Body of pancreas (tissue), 4 donors: Measurements from ENCODE around the gene CDCA3. TPM values are rescaled to one million over a fixed set of nuclear protein-coding genes. Genes with fewer than 3 reads are reported as not detected.

Source experiments
- ATAC-seq: fragments of 150-250 bp; one replicate; pipeline ENCODE4 v1.9.1; 2016
- DNase-seq, 4 donors: peaks; one replicate each; pipeline ENCODE4 v3.0.0-alpha.2; 2019
- H3K27ac ChIP-seq, 4 donors: fragments of 200-600 bp; sonication (generic); 1 replicate in 3 of 4; 2 replicates in 1 of 4; pipeline versions ENCODE4 v1.5.1 to v1.6.1; 2016 to 2019; ENCODE audit warnings: mild to moderate bottlenecking in 1 of 4, mixed read lengths in 1 of 4, moderate library complexity in 1 of 4
- H3K27me3 ChIP-seq, 2 donors: fragments of 200-600 bp; sonication (generic); one replicate each; pipeline ENCODE4 v1.6.0; 2016; ENCODE audit warnings: mild to moderate bottlenecking in 1 of 2
- H3K36me3 ChIP-seq, 2 donors: fragments of 200-600 bp; sonication (generic); replicated peaks in 1 of 2; 2 replicates each; pipeline ENCODE4 v1.5.1; 2016; ENCODE audit warnings: low read depth in 2 of 2; ENCODE audit not compliant: insufficient read depth in 1 of 2
- H3K4me1 ChIP-seq: fragments of 200-600 bp; sonication (generic); one replicate; pipeline ENCODE4 v1.6.0; 2016
- H3K4me3 ChIP-seq, 2 donors: fragments of 200-600 bp; sonication (generic); 1 replicate in 1 of 2; 2 replicates in 1 of 2; pipeline ENCODE4 v1.5.1; 2016 to 2019
- H3K9me3 ChIP-seq, 3 donors: fragments of 200-600 bp; sonication (generic); 1 replicate in 2 of 3; 2 replicates in 1 of 3; pipeline ENCODE4 v1.5.1; 2016
- POLR2A ChIP-seq, 3 donors: fragments of 450-650 bp; IDR thresholded peaks; one replicate each; pipeline ENCODE4 v1.6.1; 2016; ENCODE audit warnings: antibody characterized with exemption in 3 of 3, mild to moderate bottlenecking in 2 of 3
- WGBS, 2 donors: methylation state at CpG; one replicate each; pipeline ENCODE4 v1.1.5; 2017; 5-methylcytosine and 5-hydroxymethylcytosine counted together
- intact Hi-C: fragments of 100-400 bp; cut with DNase I; formaldehyde crosslinking; loops from one replicate; pipeline ENCODE4 v1.15.1; 2023
- total RNA-seq, 2 donors: library from RNA; depleted of rRNA; stranded (reverse); fragments of >200 nt; gene quantifications; one replicate each; pipeline ENCODE4 v1.1.0, GENCODE V29; 2016
- TF ChIP-seq, protein P1 (sequence below), 7 experiments: fragments of 450-650 bp in 4 of 7; fragments of 200-600 bp in 3 of 7; sonication (generic) in 3 of 7; IDR thresholded peaks; one replicate each; pipeline ENCODE4 v1.5.1; 2016 to 2019; ENCODE audit warnings: antibody characterized with exemption in 7 of 7

CDCA3 gene
- total RNA-seq, 2 donors from 2014 or later, result 0.52 to 2.3 TPM

GRCh38 chr12:6817098-6817497, 34.0 kb downstream of the CDCA3 start:
- peaks cover 6% of the 10 kb centered on the region for H3K4me1 ChIP-seq
- H3K27ac ChIP-seq, result no peak overlapping the region
- no peaks in the 10 kb centered on the region for H3K9me3 ChIP-seq
- DNase-seq (no peak), ATAC-seq (no peak)
- intact Hi-C loops, result no loop called here
- TF ChIP-seq POLR2A (IDR thresholded peaks at IDR 0.05), result no peak
- TF ChIP-seq, protein P1, sequence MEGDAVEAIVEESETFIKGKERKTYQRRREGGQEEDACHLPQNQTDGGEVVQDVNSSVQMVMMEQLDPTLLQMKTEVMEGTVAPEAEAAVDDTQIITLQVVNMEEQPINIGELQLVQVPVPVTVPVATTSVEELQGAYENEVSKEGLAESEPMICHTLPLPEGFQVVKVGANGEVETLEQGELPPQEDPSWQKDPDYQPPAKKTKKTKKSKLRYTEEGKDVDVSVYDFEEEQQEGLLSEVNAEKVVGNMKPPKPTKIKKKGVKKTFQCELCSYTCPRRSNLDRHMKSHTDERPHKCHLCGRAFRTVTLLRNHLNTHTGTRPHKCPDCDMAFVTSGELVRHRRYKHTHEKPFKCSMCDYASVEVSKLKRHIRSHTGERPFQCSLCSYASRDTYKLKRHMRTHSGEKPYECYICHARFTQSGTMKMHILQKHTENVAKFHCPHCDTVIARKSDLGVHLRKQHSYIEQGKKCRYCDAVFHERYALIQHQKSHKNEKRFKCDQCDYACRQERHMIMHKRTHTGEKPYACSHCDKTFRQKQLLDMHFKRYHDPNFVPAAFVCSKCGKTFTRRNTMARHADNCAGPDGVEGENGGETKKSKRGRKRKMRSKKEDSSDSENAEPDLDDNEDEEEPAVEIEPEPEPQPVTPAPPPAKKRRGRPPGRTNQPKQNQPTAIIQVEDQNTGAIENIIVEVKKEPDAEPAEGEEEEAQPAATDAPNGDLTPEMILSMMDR (IDR thresholded peaks at IDR 0.05), result no peak
- no peaks in the 10 kb centered on the region for H3K36me3 ChIP-seq
- no peak overlapping the region for H3K4me3 ChIP-seq
- 55 to 65% methylated on average over 8 of the region's 8 CpGs for WGBS, 2 donors
- H3K27me3 ChIP-seq, result peaks cover 0 to 5% of the 10 kb centered on the region in 2 donors

- Histone ChIP-seq H3K27me3 (no peaks in the 10 kb centered on the region), H3K9me3 (no peaks in the 10 kb centered on the region), H3K4me1 (peaks cover under 1% of the 10 kb centered on the region), H3K36me3 (no peaks in the 10 kb centered on the region), H3K4me3 (no peak overlapping the region), H3K27ac (no peak overlapping the region)
- WGBS, 2 donors, result 29 to 30% methylated on average over 3 of the region's 3 CpGs
- ATAC-seq (no peak), DNase-seq (no peak)
- intact Hi-C loops, result no loop called here
- TF ChIP-seq POLR2A (IDR thresholded peaks at IDR 0.05), result no peak
- TF ChIP-seq, protein P1 (IDR thresholded peaks at IDR 0.05), result no peak
Observed at GRCh38 chr12:6816598-6816997, 34.5 kb downstream of the CDCA3 start.

- DNase-seq (no peak), ATAC-seq (no peak)
- Histone ChIP-seq H3K4me1 (no peaks in the 10 kb centered on the region), H3K4me3 (no peak overlapping the region), H3K9me3 (no peaks in the 10 kb centered on the region), H3K27ac (no peak overlapping the region), H3K36me3 (no peaks in the 10 kb centered on the region), H3K27me3 (no peaks in the 10 kb centered on the region)
- intact Hi-C loops, result no loop called here
- 30 to 31% methylated on average over 4 of the region's 4 CpGs for WGBS, 2 donors
- TF ChIP-seq, protein P1 (IDR thresholded peaks at IDR 0.05), result no peak
- no peak for TF ChIP-seq POLR2A (IDR thresholded peaks at IDR 0.05)
Observed at GRCh38 chr12:6813363-6813762, 37.7 kb downstream of the CDCA3 start.

DNA sequence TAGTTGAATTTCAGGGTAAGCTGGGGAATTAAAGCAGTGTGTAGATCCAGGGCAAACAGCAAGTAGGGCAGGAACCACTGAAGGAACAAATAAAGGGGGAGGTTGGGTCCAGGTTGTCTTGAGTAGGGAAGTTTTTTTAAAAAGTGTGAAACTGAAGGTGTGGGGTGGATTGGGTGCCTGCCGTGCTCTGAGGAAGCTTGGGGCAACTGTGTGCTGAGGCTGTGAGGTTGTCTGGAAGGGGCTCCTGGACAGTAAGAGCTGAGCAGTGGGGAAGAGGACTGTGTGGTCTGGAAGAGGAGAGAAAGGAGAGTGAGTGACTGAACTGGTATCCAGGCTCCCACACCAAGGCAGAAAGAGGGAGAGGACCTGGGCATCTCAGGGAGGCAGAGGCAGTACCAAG, 40.3 kb downstream of the CDCA3 start:
- Histone ChIP-seq H3K4me3 (no peak overlapping the region), H3K36me3 (no peaks in the 10 kb centered on the region), H3K27ac (no peak overlapping the region), H3K9me3 (no peaks in the 10 kb centered on the region), H3K27me3 (no peaks in the 10 kb centered on the region), H3K4me1 (no peaks in the 10 kb centered on the region)
- DNase-seq (no peak), ATAC-seq (no peak)
- WGBS, 2 donors, result 71 to 88% methylated on average over 1 of the region's 1 CpG
- intact Hi-C loops, result no loop called here
- no peak for TF ChIP-seq POLR2A (IDR thresholded peaks at IDR 0.05)
- TF ChIP-seq, protein P1 (IDR thresholded peaks at IDR 0.05), result no peak

DNA sequence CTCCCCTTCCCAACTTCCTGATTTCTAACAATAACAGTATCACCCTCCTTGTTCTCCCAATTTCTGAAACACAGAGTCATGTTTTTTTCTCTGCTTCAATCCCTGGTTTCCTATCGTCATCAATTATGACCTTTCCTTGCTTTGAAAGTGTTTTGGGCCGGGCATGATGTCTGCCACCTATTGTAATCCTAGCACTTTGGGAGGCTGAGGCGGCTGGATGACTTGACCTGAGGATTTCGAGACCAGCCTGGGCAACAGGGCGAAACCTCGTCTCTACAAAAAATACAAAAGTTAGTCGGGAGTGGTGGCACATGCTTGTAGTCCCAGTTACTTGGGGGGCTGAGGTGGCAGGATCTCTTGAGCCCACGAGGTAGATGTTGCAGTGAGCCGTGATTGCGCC, 42.0 kb downstream of the CDCA3 start:
- no peaks in the 10 kb centered on the region for H3K9me3 ChIP-seq
- no peaks in the 10 kb centered on the region for H3K4me1 ChIP-seq
- H3K4me3 ChIP-seq, result no peak overlapping the region
- intact Hi-C loops, result no loop called here
- H3K27ac ChIP-seq, result no peak overlapping the region
- no peaks in the 10 kb centered on the region for H3K36me3 ChIP-seq
- ATAC-seq (no peak), DNase-seq (no peak)
- WGBS, 2 donors, result 70 to 72% methylated on average over 10 of the region's 10 CpGs
- no peaks in the 10 kb centered on the region for H3K27me3 ChIP-seq
- TF ChIP-seq POLR2A (IDR thresholded peaks at IDR 0.05), result no peak
- TF ChIP-seq, protein P1 (IDR thresholded peaks at IDR 0.05), result no peak
